Endometrium (tissue), 2 donors: ENCODE data around the gene ZNF669.
"Not testable (repeated sequence)": the region's sequence is repeated elsewhere in the genome, so short reads cannot be mapped to it uniquely, and the experiment has no call there.

Experiments
- FAIRE-seq: peaks from 2 replicates; lab custom pipeline; 2012; peaks lifted over from hg19 to GRCh38; lab: Jason Lieb, UNC
- donor health status: control.
- donor health status: control.

Gene ZNF669

GRCh38 chr1:247103859-247104591 lies at the start of gene ZNF669:
ZNF669 (minus strand) TSS chr1:247104356; CDS start chr1:247104199, 157 bp downstream.
- peak; percentile 75 for FAIRE-seq

GRCh38 chr1:247147781-247148180 lies 43.6 kb upstream of the ZNF669 start:
- no peak for FAIRE-seq

DNA sequence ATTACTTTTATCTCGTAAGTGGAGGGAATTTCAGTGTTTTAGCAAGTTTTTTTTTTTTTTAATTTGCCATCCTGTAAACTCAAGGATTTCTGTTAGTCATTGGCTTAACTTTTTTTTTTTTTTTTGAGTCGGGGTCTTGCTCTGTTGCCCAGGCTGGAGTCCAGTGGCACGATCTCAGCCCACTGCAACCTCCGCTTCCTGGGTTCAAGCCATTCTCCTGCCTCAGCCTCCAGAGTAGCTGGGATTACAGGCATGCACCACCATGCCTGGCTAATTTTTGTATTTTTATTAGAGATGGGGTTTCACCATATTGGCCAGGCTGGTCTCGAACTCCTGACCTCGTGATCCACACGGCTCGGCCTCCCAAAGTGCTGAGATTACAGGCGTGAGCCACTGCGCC lies 43.0 kb upstream of the ZNF669 start:
- FAIRE-seq: not testable (repeated sequence)

GRCh38 chr1:247146671-247147070 lies 42.5 kb upstream of the ZNF669 start:
- no peak for FAIRE-seq

DNA sequence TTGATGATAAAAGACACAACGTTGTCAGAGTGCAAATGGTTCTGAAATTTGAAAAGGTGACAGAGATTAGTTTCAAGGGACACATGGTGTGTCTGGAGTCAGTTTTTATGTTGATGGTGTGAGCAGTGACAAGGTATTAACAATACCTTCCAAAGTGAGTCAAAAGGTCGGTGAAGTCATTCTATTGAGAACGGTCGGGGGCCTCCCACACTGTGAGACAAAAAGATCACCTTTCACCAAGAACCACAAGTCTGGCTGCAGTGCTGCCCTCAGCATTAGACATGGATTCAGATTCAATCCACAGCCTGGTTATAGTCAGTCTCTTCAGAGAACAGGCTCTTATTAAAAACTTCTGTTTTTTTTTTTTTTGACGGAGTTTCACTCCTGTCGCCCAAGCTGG lies 41.1 kb upstream of the ZNF669 start:
- no peak for FAIRE-seq

- FAIRE-seq: not testable (repeated sequence)
These were observed 35.4 kb upstream of the ZNF669 start for GRCh38 chr1:247139557-247139956.

DNA sequence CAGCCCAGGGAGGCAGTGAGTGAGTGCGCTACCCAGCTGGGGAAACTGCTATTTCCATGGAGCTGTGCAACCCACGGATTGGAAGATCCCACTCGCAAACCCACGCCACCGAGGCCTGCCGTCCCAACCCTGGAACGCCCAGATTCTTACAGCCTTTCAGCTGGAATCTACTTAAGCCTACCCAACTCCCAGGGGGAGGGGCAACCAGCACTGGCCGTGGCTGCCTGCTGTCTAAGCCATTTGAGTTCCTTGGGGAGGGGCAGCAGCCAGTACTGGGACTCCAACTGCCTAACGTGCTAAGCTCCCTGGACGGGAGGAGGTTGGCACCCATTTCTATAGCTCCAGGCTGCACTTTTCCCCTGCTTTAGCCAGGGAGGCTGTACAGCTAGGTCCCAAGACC lies 27.1 kb upstream of the ZNF669 start:
- FAIRE-seq: no peak

DNA sequence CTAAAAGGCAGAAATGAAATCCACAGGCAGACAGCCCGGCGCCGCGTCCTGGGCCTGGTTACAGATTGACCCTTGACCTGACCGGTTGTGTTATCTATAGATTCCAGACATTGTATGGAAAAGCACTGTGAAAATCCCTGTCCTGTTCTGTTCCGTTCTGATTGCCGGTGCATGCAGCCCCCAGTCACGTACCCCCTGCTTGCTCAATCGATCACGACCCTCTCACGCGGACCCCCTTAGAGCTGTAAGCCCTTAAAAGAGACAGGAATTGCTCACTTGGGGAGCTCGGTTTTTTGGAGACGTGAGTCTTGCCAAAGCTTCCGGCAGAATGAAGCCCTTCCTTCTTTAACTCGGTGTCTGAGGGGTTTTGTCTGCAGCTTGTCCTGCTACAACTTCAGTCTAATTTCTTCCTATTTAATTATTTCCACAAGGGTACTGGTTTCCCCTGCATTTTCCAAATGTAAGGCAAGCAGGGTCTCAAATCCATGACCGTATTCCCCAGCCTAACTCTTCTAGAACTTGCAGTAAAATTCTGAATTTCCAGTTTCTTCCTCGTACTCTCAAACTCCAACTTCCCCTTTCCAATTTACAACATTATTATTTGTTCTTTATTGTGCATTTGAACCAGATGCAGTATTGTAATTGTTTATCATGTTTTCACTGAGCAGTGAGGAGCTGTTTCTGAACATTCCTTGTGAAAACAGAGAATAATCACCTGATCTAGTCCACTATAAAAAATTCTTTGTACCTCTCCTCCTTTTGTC lies 23.5 kb upstream of the ZNF669 start:
- FAIRE-seq: not testable (repeated sequence)

GRCh38 chr1:247126601-247127000 lies 22.4 kb upstream of the ZNF669 start:
- FAIRE-seq: not testable (repeated sequence)

DNA sequence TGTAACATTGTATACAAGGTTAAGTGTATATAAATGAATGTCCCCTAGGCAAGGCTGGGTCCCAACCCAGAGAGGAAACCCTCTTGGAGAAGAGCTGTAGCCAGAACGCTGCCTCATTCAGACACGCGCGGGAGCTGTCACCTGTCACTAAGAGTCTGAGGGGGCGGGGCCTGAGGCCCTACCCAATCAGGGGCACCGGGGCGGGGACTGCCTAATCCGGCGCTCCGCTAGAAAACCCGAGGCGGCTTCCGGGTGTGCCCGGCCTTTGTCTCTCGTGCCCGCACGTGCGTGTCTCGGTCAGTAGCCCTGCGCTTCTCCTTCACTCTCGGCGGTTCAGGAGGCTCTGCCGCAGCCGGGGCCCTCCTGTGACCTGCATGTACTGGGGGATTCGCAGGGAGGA lies 22.0 kb upstream of the ZNF669 start:
- FAIRE-seq: peak; percentile 85

DNA sequence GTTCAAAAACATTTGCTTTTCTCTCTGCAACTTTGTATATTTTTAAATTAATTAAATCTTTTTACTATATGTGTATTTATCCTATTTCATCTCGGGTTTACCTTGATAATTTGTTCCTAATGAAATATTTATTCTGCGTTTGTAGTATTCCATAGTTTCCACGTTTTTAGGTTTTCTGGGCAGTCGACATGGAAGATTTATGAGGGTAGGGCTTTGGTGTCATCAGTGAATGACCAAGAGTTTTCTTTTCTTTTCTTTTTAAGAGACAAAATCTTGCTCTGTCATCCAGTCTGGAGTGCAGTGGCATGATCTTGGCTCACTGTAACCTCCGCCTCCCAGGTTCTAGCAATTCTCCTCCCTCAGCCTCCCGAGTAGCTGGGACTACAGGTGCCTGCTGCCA lies 17.2 kb upstream of the ZNF669 start:
- FAIRE-seq: no peak

GRCh38 chr1:247120408-247120668 lies 16.2 kb upstream of the ZNF669 start:
- not testable (repeated sequence) for FAIRE-seq

GRCh38 chr1:247119600-247120407 lies 15.6 kb upstream of the ZNF669 start:
- no peak for FAIRE-seq

GRCh38 chr1:247118946-247119446 lies 14.8 kb upstream of the ZNF669 start:
- FAIRE-seq: no peak

DNA sequence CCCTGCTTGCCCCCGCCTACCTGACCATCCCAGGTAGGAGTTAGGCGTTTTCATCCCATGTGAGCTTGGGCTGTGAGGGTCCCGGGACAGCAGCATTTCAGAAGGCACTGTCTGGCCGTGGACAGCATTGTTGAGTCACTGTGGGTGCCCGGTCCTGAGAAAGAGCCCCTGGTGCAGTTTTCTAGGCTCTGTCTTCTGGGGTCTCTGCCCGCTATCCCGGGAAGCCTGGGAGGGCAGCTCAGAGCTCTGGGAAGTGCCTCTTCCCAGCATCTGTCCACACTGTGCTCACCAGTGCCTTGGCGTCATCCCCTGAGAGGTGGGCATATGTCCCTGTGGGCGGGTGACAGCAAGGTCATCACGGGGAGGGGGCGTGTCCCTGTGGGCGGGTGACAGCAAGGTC lies 11.4 kb upstream of the ZNF669 start:
- FAIRE-seq: no peak

DNA sequence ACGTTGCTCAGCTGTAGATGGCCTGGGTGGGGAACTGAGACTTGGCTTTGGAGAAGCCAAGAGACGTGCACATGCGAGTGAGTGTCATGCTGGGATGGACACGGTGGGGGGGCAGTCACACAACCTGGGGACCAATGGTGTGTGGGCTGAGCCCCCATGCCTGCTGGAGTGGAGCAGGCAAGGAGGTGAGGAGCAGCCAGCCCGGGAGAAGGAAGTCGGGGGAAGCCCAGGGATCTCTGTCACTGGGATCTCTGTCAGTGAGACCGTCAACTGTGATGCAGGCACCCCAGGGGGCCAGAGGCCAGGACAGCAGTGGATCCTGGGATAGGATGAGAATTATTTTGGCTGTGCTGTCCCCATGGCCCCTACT lies 11.0 kb upstream of the ZNF669 start:
- no peak for FAIRE-seq

- no peak for FAIRE-seq
These were observed 10.4 kb upstream of the ZNF669 start for GRCh38 chr1:247114351-247115140.

DNA sequence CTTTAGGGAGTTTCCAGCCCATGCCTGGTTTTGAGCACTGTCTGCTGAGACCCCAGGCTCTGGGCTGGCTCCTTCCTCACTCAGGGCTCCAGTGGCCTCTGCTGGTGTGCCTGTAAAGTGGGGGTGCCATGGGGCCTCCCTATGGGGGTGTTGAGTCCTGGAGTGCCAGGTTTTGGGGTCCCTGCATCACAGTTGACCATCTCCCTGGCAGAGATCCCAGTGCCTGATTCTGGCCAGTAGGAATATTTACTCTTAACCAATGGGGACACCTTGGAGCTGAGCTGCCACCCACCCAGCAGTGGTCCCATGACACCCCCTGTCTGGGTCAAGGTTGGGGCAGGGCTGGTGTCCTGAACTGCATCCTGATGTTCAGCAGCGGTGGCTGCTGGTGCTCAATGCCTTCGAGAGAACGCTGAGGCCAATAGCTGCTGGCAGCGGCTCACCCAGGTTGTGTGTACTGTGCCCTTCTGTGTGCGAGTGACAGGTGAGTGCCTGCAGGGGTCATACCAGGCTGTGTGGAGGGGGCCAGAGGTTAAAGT lies 9.6 kb upstream of the ZNF669 start:
- no peak for FAIRE-seq

DNA sequence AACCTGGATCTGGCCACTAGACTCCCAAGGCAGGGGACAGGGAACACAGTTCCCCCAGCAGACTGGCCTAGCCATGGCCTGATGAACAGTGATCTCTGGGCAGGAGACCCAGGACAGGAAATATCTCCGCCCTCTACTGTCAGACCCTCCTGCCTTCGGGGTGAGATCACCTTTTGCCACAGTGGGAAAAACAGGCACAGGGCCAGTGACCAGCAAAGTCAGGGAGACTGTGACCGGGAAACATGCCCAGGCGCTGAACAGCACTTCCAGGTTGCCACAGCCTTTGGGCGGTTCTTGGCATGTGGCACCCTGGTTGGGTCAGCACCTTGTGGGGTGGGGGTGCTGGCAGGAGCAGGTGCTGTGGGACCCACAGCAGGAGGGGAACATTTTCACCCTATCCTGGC lies 8.9 kb upstream of the ZNF669 start:
- FAIRE-seq: no peak

DNA sequence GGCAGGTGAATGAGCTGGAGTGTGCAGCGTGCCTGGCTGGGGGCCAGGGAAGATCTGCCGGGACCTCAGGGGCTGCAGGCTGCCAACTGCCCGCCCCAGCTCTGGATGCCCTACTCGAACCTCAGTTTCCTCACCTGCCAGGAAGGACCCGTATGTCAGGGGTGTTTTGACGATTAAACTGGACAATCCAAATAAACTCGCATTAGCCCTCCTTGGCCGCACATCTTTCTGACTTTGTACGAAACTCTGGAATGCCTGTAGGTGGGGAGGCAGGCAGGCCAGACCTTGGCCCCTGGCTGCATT lies 8.3 kb upstream of the ZNF669 start:
- no peak for FAIRE-seq

- FAIRE-seq: no peak
These were observed 7.7 kb upstream of the ZNF669 start for GRCh38 chr1:247111700-247112478.
